ENCODE data around the gene GDF7.

DNA sequence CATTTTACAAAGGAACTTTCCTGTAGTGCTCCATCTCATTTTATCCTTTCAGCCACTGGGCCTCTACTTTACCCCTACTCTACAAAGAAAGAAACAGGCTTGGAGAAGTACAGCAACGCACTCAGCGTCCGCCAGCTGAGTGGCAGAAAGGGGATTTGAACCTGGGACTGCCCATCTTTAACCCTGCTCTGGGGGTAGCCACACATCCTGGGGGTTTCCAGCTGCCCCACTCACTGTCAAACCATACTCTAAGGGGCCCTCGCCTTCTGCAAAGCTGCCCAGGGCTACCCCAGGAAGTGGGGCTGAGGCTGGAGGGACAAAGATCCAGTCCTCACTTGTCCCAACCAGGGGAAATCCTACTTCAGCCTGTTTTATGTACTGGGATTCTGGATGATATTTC is 33.9 kb upstream of the GDF7 start:
- TF ChIP-seq, protein P1, sequence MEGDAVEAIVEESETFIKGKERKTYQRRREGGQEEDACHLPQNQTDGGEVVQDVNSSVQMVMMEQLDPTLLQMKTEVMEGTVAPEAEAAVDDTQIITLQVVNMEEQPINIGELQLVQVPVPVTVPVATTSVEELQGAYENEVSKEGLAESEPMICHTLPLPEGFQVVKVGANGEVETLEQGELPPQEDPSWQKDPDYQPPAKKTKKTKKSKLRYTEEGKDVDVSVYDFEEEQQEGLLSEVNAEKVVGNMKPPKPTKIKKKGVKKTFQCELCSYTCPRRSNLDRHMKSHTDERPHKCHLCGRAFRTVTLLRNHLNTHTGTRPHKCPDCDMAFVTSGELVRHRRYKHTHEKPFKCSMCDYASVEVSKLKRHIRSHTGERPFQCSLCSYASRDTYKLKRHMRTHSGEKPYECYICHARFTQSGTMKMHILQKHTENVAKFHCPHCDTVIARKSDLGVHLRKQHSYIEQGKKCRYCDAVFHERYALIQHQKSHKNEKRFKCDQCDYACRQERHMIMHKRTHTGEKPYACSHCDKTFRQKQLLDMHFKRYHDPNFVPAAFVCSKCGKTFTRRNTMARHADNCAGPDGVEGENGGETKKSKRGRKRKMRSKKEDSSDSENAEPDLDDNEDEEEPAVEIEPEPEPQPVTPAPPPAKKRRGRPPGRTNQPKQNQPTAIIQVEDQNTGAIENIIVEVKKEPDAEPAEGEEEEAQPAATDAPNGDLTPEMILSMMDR (IDR thresholded peaks at IDR 0.05) = no peak
- TF ChIP-seq POLR2A (IDR thresholded peaks at IDR 0.05) = no peak
